Frontal cortex (tissue), 4 donors: ENCODE data around the gene ABHD16B. TPM values are rescaled to one million over a fixed set of nuclear protein-coding genes. Genes with fewer than 3 reads are reported as not detected.

Experiments
- DNase-seq, 2 donors: peaks; one replicate each; pipeline ENCODE4 v3.0.0; 2012; ENCODE audit warnings: low spot score in 2 of 2
- FAIRE-seq: peaks from 2 replicates; lab custom pipeline; 2012; peaks lifted over from hg19 to GRCh38; lab: Jason Lieb, UNC
- total RNA-seq: library from RNA; depleted of rRNA; stranded (reverse); fragments of >200 nt; gene quantifications from one replicate; pipeline ENCODE4 v1.2.3, GENCODE V29; 2014
- donor health status: control.
- donor health status: control.
- donor health status: control.

ABHD16B gene
- total RNA-seq, result not detected

GRCh38 chr20:63861365-63861934 is at the start of gene ABHD16B:
Gene ABHD16B, plus strand, starts transcription at chr20:63861498. Its CDS starts 43 bp downstream, at chr20:63861541.
- FAIRE-seq, result no peak

GRCh38 chr20:63814891-63815614 is 46.2 kb upstream of the ABHD16B start:
- DNase-seq (no peak), FAIRE-seq (no peak)

More at GRCh38 chr20:63861365-63861934, at the start of gene ABHD16B:
- DNase-seq, result no peak

GRCh38 chr20:63815615-63816253 is 45.6 kb upstream of the ABHD16B start:
- DNase-seq (no peak), FAIRE-seq (no peak)

- no peak for FAIRE-seq
- no peak for DNase-seq
Measured at GRCh38 chr20:63819224-63819921, 41.9 kb upstream of the ABHD16B start.

GRCh38 chr20:63821811-63822210 is 39.5 kb upstream of the ABHD16B start:
- DNase-seq, result no peak
- FAIRE-seq, result no peak

- DNase-seq, result no peak
Measured at GRCh38 chr20:63822276-63822696, 39.0 kb upstream of the ABHD16B start.

GRCh38 chr20:63823691-63824311 is 37.5 kb upstream of the ABHD16B start:
- no peak for FAIRE-seq
- no peak for DNase-seq

More at GRCh38 chr20:63822276-63822696, 39.0 kb upstream of the ABHD16B start:
- no peak for FAIRE-seq

GRCh38 chr20:63825331-63826118 is 35.8 kb upstream of the ABHD16B start:
- no peak for DNase-seq
- no peak for FAIRE-seq

GRCh38 chr20:63826753-63827152 is 34.5 kb upstream of the ABHD16B start:
- DNase-seq (no peak), FAIRE-seq (no peak)

GRCh38 chr20:63828124-63828523 is 33.2 kb upstream of the ABHD16B start:
- DNase-seq (no peak), FAIRE-seq (no peak)

- no peak for FAIRE-seq
Measured at GRCh38 chr20:63828545-63828944, 32.8 kb upstream of the ABHD16B start.

GRCh38 chr20:63828951-63829350 is 32.3 kb upstream of the ABHD16B start:
- FAIRE-seq (no peak), DNase-seq (no peak)

More at GRCh38 chr20:63828545-63828944, 32.8 kb upstream of the ABHD16B start:
- DNase-seq, result no peak

- FAIRE-seq (no peak), DNase-seq (no peak)
Measured at GRCh38 chr20:63829603-63829944, 31.7 kb upstream of the ABHD16B start.

GRCh38 chr20:63829945-63830835 is 31.1 kb upstream of the ABHD16B start:
- DNase-seq, result peak in 1 of 2 donors; percentile 62
- FAIRE-seq, result no peak

- FAIRE-seq, result no peak
- peak; percentile 95 for DNase-seq
Measured at GRCh38 chr20:63830841-63831588, 30.3 kb upstream of the ABHD16B start, which contains the start of gene ZBTB46. Gene ZBTB46, minus strand, starts transcription at chr20:63831264. Its CDS starts 40,507 bp downstream, at chr20:63790757.

GRCh38 chr20:63831646-63831992 is 29.7 kb upstream of the ABHD16B start:
- DNase-seq (no peak), FAIRE-seq (no peak)

- FAIRE-seq (no peak), DNase-seq (no peak)
Measured at GRCh38 chr20:63831993-63832686, 29.2 kb upstream of the ABHD16B start.
